H1 (cell line): ENCODE data around the gene MMP15. TPM values are rescaled to one million over a fixed set of nuclear protein-coding genes. Genes with fewer than 3 reads are reported as not detected.

Experiments used
- CTCF ChIA-PET: fragments of 300-600 bp; sonication (Branson Sonifier 250); formaldehyde crosslinking; loops from one replicate; lab custom pipeline; 2021; ENCODE audit not compliant: partially characterized antibody; lab: Charles Lee
- POLR2A ChIA-PET: fragments of 300-600 bp; sonication (Branson Sonifier 250); formaldehyde crosslinking; loops from one replicate; lab custom pipeline; 2021; ENCODE audit warnings: inconsistent platforms; ENCODE audit not compliant: partially characterized antibody; lab: Charles Lee
- DNase-seq, 2 experiments: peaks; one replicate each; pipeline versions ENCODE4 v3.0.0 to v3.0.0-alpha.2; 2010 to 2022; ENCODE audit warnings: low spot score in 2 of 2, low read depth in 1 of 2, mixed read lengths in 1 of 2
- FAIRE-seq: peaks from 2 replicates; lab custom pipeline; 2011; peaks lifted over from hg19 to GRCh38; lab: Jason Lieb, UNC
- H2AFZ ChIP-seq: 2 replicates; pipeline ENCODE4 v1.8.1; 2012; ENCODE audit warnings: low read length, inconsistent platforms
- H2AK5ac ChIP-seq: 2 replicates; pipeline ENCODE4 v1.6.1; 2013; ENCODE audit warnings: low read depth, low read length
- H2BK120ac ChIP-seq: replicated peaks from 2 replicates; pipeline ENCODE3; 2013; ENCODE audit warnings: low read depth, low read length, inconsistent platforms
- H2BK12ac ChIP-seq: 2 replicates; pipeline ENCODE4 v1.6.1; 2013; ENCODE audit warnings: low read depth, low read length
- H2BK15ac ChIP-seq: 2 replicates; pipeline ENCODE4 v1.6.1; 2013; ENCODE audit warnings: low read length
- H2BK20ac ChIP-seq: 2 replicates; pipeline ENCODE4 v1.6.1; 2013; ENCODE audit warnings: low read length
- H2BK5ac ChIP-seq: 2 replicates; pipeline ENCODE4 v1.6.1; 2013; ENCODE audit warnings: low read depth, low read length
- H3K14ac ChIP-seq: 2 replicates; pipeline ENCODE4 v1.6.1; 2013; ENCODE audit warnings: inconsistent platforms; ENCODE audit not compliant: insufficient read length
- H3K18ac ChIP-seq: 2 replicates; pipeline ENCODE4 v1.6.1; 2013; ENCODE audit warnings: low read length; ENCODE audit errors: extremely low read depth
- H3K23ac ChIP-seq: 2 replicates; pipeline ENCODE4 v1.6.1; 2013; ENCODE audit warnings: inconsistent platforms; ENCODE audit not compliant: insufficient read length
- H3K23me2 ChIP-seq: 2 replicates; pipeline ENCODE4 v1.6.1; 2013; ENCODE audit warnings: low read depth, low read length
- H3K27ac ChIP-seq: 2 replicates; pipeline ENCODE4 v1.6.1; 2011; ENCODE audit warnings: low read depth, low read length, inconsistent platforms
- H3K27me3 ChIP-seq, 4 experiments: replicated peaks in 1 of 4; 1 replicate in 1 of 4; 2 replicates in 3 of 4; pipeline versions ENCODE4 v1.6.1 to v1.8.1; 2011 to 2013; ENCODE audit warnings: low read length in 3 of 4, mild to moderate bottlenecking in 3 of 4, inconsistent platforms in 2 of 4, mixed read lengths in 2 of 4, moderate library complexity in 1 of 4; ENCODE audit not compliant: control insufficient read depth in 3 of 4, insufficient read depth in 3 of 4; ENCODE audit errors: extremely low read depth in 1 of 4
- H3K36me3 ChIP-seq, 4 experiments: 2 replicates each; pipeline versions ENCODE4 v1.6.1 to v1.8.1; 2011 to 2013; ENCODE audit warnings: mild to moderate bottlenecking in 4 of 4, low read length in 3 of 4, moderate library complexity in 2 of 4, control low read depth in 1 of 4, inconsistent platforms in 1 of 4; ENCODE audit not compliant: insufficient read depth in 4 of 4, control insufficient read depth in 2 of 4
- H3K4ac ChIP-seq: replicated peaks from 2 replicates; pipeline ENCODE3; 2013; ENCODE audit warnings: low read length, low read depth, mixed read lengths, inconsistent platforms; ENCODE audit not compliant: insufficient read length
- H3K4me1 ChIP-seq, 4 experiments: replicated peaks in 1 of 4; 1 replicate in 1 of 4; 2 replicates in 3 of 4; pipeline versions ENCODE4 v1.6.1 to v1.8.1; 2011 to 2013; ENCODE audit warnings: low read length in 3 of 4, inconsistent platforms in 2 of 4, mixed read lengths in 1 of 4; ENCODE audit not compliant: insufficient read depth in 4 of 4, control insufficient read depth in 3 of 4
- H3K4me2 ChIP-seq, 2 experiments: 2 replicates each; pipeline versions ENCODE4 v1.6.1 to v1.8.1; 2011 to 2013; ENCODE audit warnings: low read depth in 2 of 2, low read length in 2 of 2, control low read depth in 1 of 2, inconsistent platforms in 1 of 2, mild to moderate bottlenecking in 1 of 2; ENCODE audit not compliant: insufficient read depth in 1 of 2
- H3K4me3 ChIP-seq, 4 experiments: fragments of 200-600, 300-600 bp in 1 of 4; sonication (generic), shearing (Covaris generic), sonication (Bioruptor Twin) in 1 of 4; 2 replicates each; pipeline versions ENCODE4 v1.5.1 to v1.8.1; 2011 to 2016; ENCODE audit warnings: low read length in 4 of 4, low read depth in 3 of 4, control low read depth in 2 of 4, inconsistent platforms in 2 of 4, mild to moderate bottlenecking in 2 of 4, mixed read lengths in 1 of 4, moderate library complexity in 1 of 4; ENCODE audit not compliant: insufficient read depth in 2 of 4; ENCODE audit errors: extremely low read depth in 1 of 4
- H3K56ac ChIP-seq: replicated peaks from 2 replicates; pipeline ENCODE3; 2013; ENCODE audit warnings: low read depth, mild to moderate bottlenecking, mixed read lengths, low read length, inconsistent platforms; ENCODE audit not compliant: insufficient read length
- H3K79me1 ChIP-seq: 2 replicates; pipeline ENCODE4 v1.6.1; 2013; ENCODE audit warnings: low read depth, low read length, control low read depth
- H3K79me2 ChIP-seq, 2 experiments: 2 replicates each; pipeline versions ENCODE4 v1.6.1 to v1.8.1; 2012 to 2013; ENCODE audit warnings: low read length in 2 of 2, mild to moderate bottlenecking in 2 of 2, inconsistent platforms in 1 of 2; ENCODE audit not compliant: insufficient read depth in 2 of 2, control insufficient read depth in 1 of 2
- H3K9ac ChIP-seq, 4 experiments: replicated peaks in 1 of 4; 1 replicate in 1 of 4; 2 replicates in 3 of 4; pipeline versions ENCODE4 v1.6.1 to v1.8.1; 2011 to 2013; ENCODE audit warnings: low read depth in 3 of 4, low read length in 3 of 4, control low read depth in 2 of 4, mild to moderate bottlenecking in 2 of 4, moderate library complexity in 2 of 4, inconsistent platforms in 1 of 4; ENCODE audit errors: extremely low read depth in 1 of 4
- H3K9me3 ChIP-seq, 2 experiments: 2 replicates each; pipeline versions ENCODE4 v1.6.1 to v1.8.1; 2012 to 2013; ENCODE audit warnings: mild to moderate bottlenecking in 2 of 2, moderate library complexity in 2 of 2, control low read depth in 1 of 2, inconsistent platforms in 1 of 2, low read depth in 1 of 2, low read length in 1 of 2, mixed read lengths in 1 of 2; ENCODE audit not compliant: insufficient read depth in 2 of 2
- H4K20me1 ChIP-seq, 2 experiments: replicated peaks in 1 of 2; 2 replicates each; pipeline versions ENCODE3 to v1.8.1; 2011 to 2013; ENCODE audit warnings: inconsistent platforms in 2 of 2, low read length in 2 of 2, mild to moderate bottlenecking in 1 of 2; ENCODE audit not compliant: insufficient read depth in 2 of 2, control insufficient read depth in 1 of 2
- H4K5ac ChIP-seq: 2 replicates; pipeline ENCODE4 v1.6.1; 2013; ENCODE audit warnings: low read length, low read depth, mixed read lengths, inconsistent platforms; ENCODE audit not compliant: insufficient read length
- H4K8ac ChIP-seq: 2 replicates; pipeline ENCODE4 v1.8.0; 2013; ENCODE audit warnings: mild to moderate bottlenecking, moderate library complexity, low read length, inconsistent platforms; ENCODE audit not compliant: insufficient read depth; ENCODE audit errors: extremely low read depth
- H4K91ac ChIP-seq: replicated peaks from 2 replicates; pipeline ENCODE3; 2013; ENCODE audit warnings: low read length, mixed read lengths, inconsistent platforms; ENCODE audit not compliant: insufficient read length
- CBX8 ChIP-seq: fragments of 300-800, 300-1000 bp; sonication (generic); IDR thresholded peaks from 2 replicates; pipeline ENCODE4 v1.7.1; 2016; ENCODE audit warnings: low read depth, low read length, borderline replicate concordance
- HDAC2 ChIP-seq, 2 experiments: fragments of 300-600 bp in 1 of 2; sonication (generic) in 1 of 2; IDR thresholded peaks; 2 replicates each; pipeline ENCODE4 v1.6.1; 2011 to 2012; ENCODE audit warnings: low read depth in 2 of 2, low read length in 2 of 2, mild to moderate bottlenecking in 2 of 2, moderate library complexity in 2 of 2, borderline replicate concordance in 1 of 2, inconsistent platforms in 1 of 2
- MAFK ChIP-seq: IDR thresholded peaks from 2 replicates; pipeline ENCODE4 v1.6.1; 2012; ENCODE audit warnings: low read depth, mild to moderate bottlenecking, improper control_type of control experiment, low read length
- NANOG ChIP-seq: IDR thresholded peaks from 2 replicates; pipeline ENCODE4 v1.6.1; 2011; ENCODE audit warnings: low read length, low read depth, mild to moderate bottlenecking, inconsistent platforms; ENCODE audit not compliant: insufficient read depth, poor library complexity, severe bottlenecking
- SP1 ChIP-seq: IDR thresholded peaks from 2 replicates; pipeline ENCODE4 v1.6.1; 2011; ENCODE audit warnings: low read depth, low read length
- TAF7 ChIP-seq: optimal IDR thresholded peaks from 2 replicates; pipeline ENCODE3; 2011; ENCODE audit warnings: low read depth, mild to moderate bottlenecking, inconsistent platforms, low read length, moderate library complexity, borderline replicate concordance
- TCF12 ChIP-seq: IDR thresholded peaks from 2 replicates; pipeline ENCODE4 v1.6.1; 2011; ENCODE audit warnings: low read depth, mild to moderate bottlenecking, low read length
- TEAD4 ChIP-seq: IDR thresholded peaks from 2 replicates; pipeline ENCODE4 v1.6.1; 2012; ENCODE audit warnings: low read depth, low read length, inconsistent platforms, mixed read lengths
- YY1 ChIP-seq: IDR thresholded peaks from 2 replicates; pipeline ENCODE4 v1.6.1; 2011; ENCODE audit warnings: low read depth, mild to moderate bottlenecking, low read length
- WGBS, 2 experiments: shearing (Covaris generic) in 1 of 2; methylation state at CpG; one replicate each; pipeline versions ENCODE4 v1.1.6 to v1.1.7; 2013 to 2015; ENCODE audit warnings: low lambda C conversion rate in 2 of 2, mixed read lengths in 2 of 2, inconsistent platforms in 1 of 2, low coverage in 1 of 2, missing lambda C conversion rate in 1 of 2; ENCODE audit not compliant: insufficient replicate concordance in 2 of 2, insufficient coverage in 1 of 2, insufficient read length in 1 of 2; ENCODE audit errors: extremely low coverage in 1 of 2, missing lambda C conversion rate in 1 of 2; 5-methylcytosine and 5-hydroxymethylcytosine counted together
- polyA plus RNA-seq, 7 experiments: library from polyadenylated mRNA; depleted of rRNA in 3 of 7; stranded (reverse) in 5 of 7; unstranded in 2 of 7; fragments of >200 nt in 5 of 7; fragments of 200-250 nt in 2 of 7; gene quantifications; 1 replicate in 5 of 7; 2 replicates in 1 of 7; 4 replicates in 1 of 7; pipeline versions ENCODE4 v1.2.1 to v1.2.3, GENCODE V29; 2011 to 2013; ENCODE audit warnings: missing spikeins in 2 of 7, mixed read lengths in 2 of 7
- total RNA-seq: library from RNA; stranded (reverse); fragmentation: NEBNext Ultra II Directional; extraction: Animal tissue kit (Norgen Biotek cat#: 25700); gene quantifications from 2 replicates; pipeline ENCODE4 v1.2.1, GENCODE V29; 2021
- TF ChIP-seq, protein P1 (sequence below): IDR thresholded peaks from 2 replicates; pipeline ENCODE4 v1.6.1; 2012; ENCODE audit warnings: inconsistent platforms
- TF ChIP-seq, protein P2 (sequence below), 3 experiments: IDR thresholded peaks; 1 replicate in 2 of 3; 2 replicates in 1 of 3; pipeline versions ENCODE4 v1.5.1 to v1.6.1; 2011; ENCODE audit warnings: low read length in 3 of 3, mild to moderate bottlenecking in 3 of 3, inconsistent platforms in 2 of 3, low read depth in 1 of 3, moderate library complexity in 1 of 3; ENCODE audit not compliant: insufficient read depth in 1 of 3; ENCODE audit errors: control extremely low read depth in 1 of 3

The MMP15 gene
- total and polyA plus RNA-seq, 2 of the 8 experiments (the other 6 are each of a cell fraction or from before 2014, with no cell fraction given), result 38.5 to 42.2 TPM

DNA sequence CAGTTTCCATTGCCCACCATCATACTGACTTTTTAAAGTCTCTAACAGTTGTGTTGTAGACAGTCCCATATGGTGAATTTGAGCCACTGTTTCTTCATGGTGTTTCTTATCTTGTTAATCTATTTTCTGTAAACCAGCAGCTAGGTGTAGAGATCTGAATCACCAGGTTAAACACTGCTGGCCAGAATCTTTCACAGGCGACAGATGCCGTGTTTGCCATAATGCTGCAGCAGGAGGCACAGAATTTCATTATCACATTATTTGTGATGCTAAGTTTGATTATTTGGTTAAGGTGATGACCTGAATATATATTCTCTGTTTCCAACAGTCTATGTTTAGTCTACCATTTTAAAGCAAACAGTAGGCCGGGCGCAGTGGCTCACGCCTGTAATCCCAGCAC lies 43.2 kb upstream of the MMP15 start:
- no peak overlapping the region for H3K27ac ChIP-seq
- H3K14ac ChIP-seq, result no peak overlapping the region
- H3K23ac ChIP-seq, result no peak overlapping the region
- peaks cover 2 to 33% (median 19%) of the 10 kb centered on the region in 4 experiments for H3K27me3 ChIP-seq
- H2AK5ac ChIP-seq, result no peak overlapping the region
- peaks cover 12% of the 10 kb centered on the region; the same call in 1 of the 2 replicates for H3K23me2 ChIP-seq
- CTCF ChIA-PET, result interaction anchor here (1.2 to 26.3 kb wide), 3 partner anchors 11 to 80 kb away, joined by 3 to 305 read pairs (median 4); no protein-coding TSS in a partner anchor
- no peak overlapping the region for H2AFZ ChIP-seq
- WGBS, 2 experiments, result 86% methylated on average over 5 of the region's 5 CpGs; no CpG with 5 or more reads in 1 of the 2 experiments
- no peak overlapping the region for H2BK12ac ChIP-seq
- no peaks in the 10 kb centered on the region for H3K36me3 ChIP-seq
- no peak overlapping the region for H3K4me2 ChIP-seq
- no peak overlapping the region for H3K4me3 ChIP-seq
- no peak overlapping the region for H2BK20ac ChIP-seq
- no peak overlapping the region for H4K5ac ChIP-seq
- H3K18ac ChIP-seq, result no peak overlapping the region
- H3K4me1 ChIP-seq, result peaks cover 0 to 11% (median 3%) of the 10 kb centered on the region in 4 experiments; a peak in 3 of 7 replicates
- H3K4ac ChIP-seq, result no peak overlapping the region
- H3K56ac ChIP-seq, result no peak overlapping the region
- H3K79me2 ChIP-seq, result no peaks in the 10 kb centered on the region
- H2BK5ac ChIP-seq, result no peak overlapping the region
- no peaks in the 10 kb centered on the region for H3K9me3 ChIP-seq
- no peak for FAIRE-seq
- POLR2A ChIA-PET, result no interaction called here
- no peaks in the 10 kb centered on the region for H4K20me1 ChIP-seq
- no peak overlapping the region for H3K9ac ChIP-seq
- TF ChIP-seq CBX8, result no peak
- no peak for TF ChIP-seq TAF7
- TF ChIP-seq TCF12, result no peak
- TF ChIP-seq NANOG, result no peak
- TF ChIP-seq MAFK, result no peak
- TF ChIP-seq TEAD4, result no peak
- TF ChIP-seq SP1, result no peak
- no peak for TF ChIP-seq HDAC2 (IDR thresholded peaks at IDR 0.05; ENCODE audit: borderline replicate concordance in 1 of 2, low read depth in 2 of 2, low read length in 2 of 2)
- TF ChIP-seq, protein P1, sequence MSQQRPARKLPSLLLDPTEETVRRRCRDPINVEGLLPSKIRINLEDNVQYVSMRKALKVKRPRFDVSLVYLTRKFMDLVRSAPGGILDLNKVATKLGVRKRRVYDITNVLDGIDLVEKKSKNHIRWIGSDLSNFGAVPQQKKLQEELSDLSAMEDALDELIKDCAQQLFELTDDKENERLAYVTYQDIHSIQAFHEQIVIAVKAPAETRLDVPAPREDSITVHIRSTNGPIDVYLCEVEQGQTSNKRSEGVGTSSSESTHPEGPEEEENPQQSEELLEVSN, result no peak
- TF ChIP-seq, protein P2, sequence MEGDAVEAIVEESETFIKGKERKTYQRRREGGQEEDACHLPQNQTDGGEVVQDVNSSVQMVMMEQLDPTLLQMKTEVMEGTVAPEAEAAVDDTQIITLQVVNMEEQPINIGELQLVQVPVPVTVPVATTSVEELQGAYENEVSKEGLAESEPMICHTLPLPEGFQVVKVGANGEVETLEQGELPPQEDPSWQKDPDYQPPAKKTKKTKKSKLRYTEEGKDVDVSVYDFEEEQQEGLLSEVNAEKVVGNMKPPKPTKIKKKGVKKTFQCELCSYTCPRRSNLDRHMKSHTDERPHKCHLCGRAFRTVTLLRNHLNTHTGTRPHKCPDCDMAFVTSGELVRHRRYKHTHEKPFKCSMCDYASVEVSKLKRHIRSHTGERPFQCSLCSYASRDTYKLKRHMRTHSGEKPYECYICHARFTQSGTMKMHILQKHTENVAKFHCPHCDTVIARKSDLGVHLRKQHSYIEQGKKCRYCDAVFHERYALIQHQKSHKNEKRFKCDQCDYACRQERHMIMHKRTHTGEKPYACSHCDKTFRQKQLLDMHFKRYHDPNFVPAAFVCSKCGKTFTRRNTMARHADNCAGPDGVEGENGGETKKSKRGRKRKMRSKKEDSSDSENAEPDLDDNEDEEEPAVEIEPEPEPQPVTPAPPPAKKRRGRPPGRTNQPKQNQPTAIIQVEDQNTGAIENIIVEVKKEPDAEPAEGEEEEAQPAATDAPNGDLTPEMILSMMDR (IDR thresholded peaks at IDR 0.05; ENCODE audit: control extremely low read depth in 1 of 3, insufficient read depth in 1 of 3, low read depth in 1 of 3, low read length in 3 of 3), result no peak
- no peak for TF ChIP-seq YY1
- H2BK15ac ChIP-seq, result no peak overlapping the region
- DNase-seq, result no peak
- H4K8ac ChIP-seq, result no peak overlapping the region
- no peak overlapping the region for H2BK120ac ChIP-seq
- H4K91ac ChIP-seq, result no peak overlapping the region
- H3K79me1 ChIP-seq, result no peaks in the 10 kb centered on the region
